ENCODE measurements around the gene NMT2.

GRCh38 chr10:15146366-15146765 is 22.1 kb downstream of the NMT2 start:
- TF ChIP-seq CTCF (IDR thresholded peaks at IDR 0.05) (no peak), POLR2AphosphoS5 (IDR thresholded peaks at IDR 0.05) (no peak)

Measured in prostate gland (tissue), 2 donors.